Caco-2 (cell line): Measurements from ENCODE around the gene DOCK10. TPM values are rescaled to one million over a fixed set of nuclear protein-coding genes. Genes with fewer than 3 reads are reported as not detected.

Experiments
- BruUV-seq: library from RNA; stranded (reverse); fragments of 400-500 nt; replicated peaks from 2 replicates; lab custom pipeline; 2021; lab: Mats Ljungman, UMichigan
- CTCF ChIA-PET: fragments of 300-600 bp; sonication (Branson Sonifier 250); formaldehyde crosslinking; loops from one replicate; lab custom pipeline; 2022; ENCODE audit warnings: antibody characterized with exemption; lab: Charles Lee
- POLR2A ChIA-PET: fragments of 300-600 bp; sonication (Branson Sonifier 250); formaldehyde crosslinking; loops from one replicate; lab custom pipeline; 2022; ENCODE audit warnings: antibody characterized with exemption; lab: Charles Lee
- DNase-seq, 2 experiments: peaks; one replicate each; pipeline versions ENCODE4 v3.0.0 to v3.0.0-alpha.2; 2020 to 2022
- H3K27me3 ChIP-seq: replicated peaks from 2 replicates; pipeline ENCODE4 v1.6.0; 2011; ENCODE audit warnings: low read length; ENCODE audit not compliant: control insufficient read depth, insufficient read depth
- H3K36me3 ChIP-seq: 2 replicates; pipeline ENCODE4 v1.5.1; 2011; ENCODE audit warnings: low read length; ENCODE audit not compliant: control insufficient read depth, insufficient read depth
- H3K4me1 ChIP-seq: fragments of 250-450 bp; sonication (Bioruptor Pico); 2 replicates; pipeline ENCODE4 v1.5.1; 2020; ENCODE audit warnings: mild to moderate bottlenecking
- H3K4me3 ChIP-seq: 2 replicates; pipeline ENCODE4 v1.5.1; 2011; ENCODE audit warnings: low read depth, mild to moderate bottlenecking, control low read depth, low read length
- H3K9me3 ChIP-seq: fragments of 250-450 bp; sonication (Bioruptor Pico); 2 replicates; pipeline ENCODE4 v1.5.1; 2020; ENCODE audit warnings: mild to moderate bottlenecking, moderate library complexity
- H3K27ac Mint-ChIP-seq: one replicate; pipeline ENCODE4 v1.8.0; 2022; ENCODE audit warnings: mixed read lengths; ENCODE audit not compliant: unreplicated experiment
- H3K27me3 Mint-ChIP-seq: one replicate; pipeline ENCODE4 v1.8.0; 2022; ENCODE audit warnings: mixed read lengths; ENCODE audit not compliant: insufficient read depth, unreplicated experiment
- H3K36me3 Mint-ChIP-seq: one replicate; pipeline ENCODE4 v1.8.0; 2022; ENCODE audit warnings: mild to moderate bottlenecking, mixed read lengths; ENCODE audit not compliant: insufficient read depth, unreplicated experiment
- H3K4me1 Mint-ChIP-seq: one replicate; pipeline ENCODE4 v1.8.0; 2022; ENCODE audit warnings: low read depth, mixed read lengths; ENCODE audit not compliant: unreplicated experiment
- H3K4me3 Mint-ChIP-seq: one replicate; pipeline ENCODE4 v1.8.0; 2022; ENCODE audit warnings: mild to moderate bottlenecking, moderate library complexity, mixed read lengths; ENCODE audit not compliant: unreplicated experiment
- H3K9me3 Mint-ChIP-seq: one replicate; pipeline ENCODE4 v1.8.0; 2022; ENCODE audit warnings: mixed read lengths; ENCODE audit not compliant: unreplicated experiment
- intact Hi-C: fragments of 100-400 bp; cut with micrococcal nuclease; formaldehyde crosslinking; loops from one replicate; pipeline ENCODE4 v1.10.0; 2022; ENCODE audit not compliant: unreplicated experiment
- total RNA-seq: library from RNA; stranded (reverse); gene quantifications from 2 replicates; pipeline ENCODE4 v1.2.3, GENCODE V29; 2022
- TF ChIP-seq, protein P1 (sequence below), 2 experiments: fragments of 200-600 bp in 1 of 2; IDR thresholded peaks; 1 replicate in 1 of 2; 2 replicates in 1 of 2; pipeline versions ENCODE4 v1.5.1 to v1.8.0; 2011 to 2022; ENCODE audit warnings: antibody characterized with exemption in 1 of 2, control low read depth in 1 of 2, inconsistent platforms in 1 of 2, low read depth in 1 of 2, low read length in 1 of 2, mild to moderate bottlenecking in 1 of 2, moderate library complexity in 1 of 2; ENCODE audit not compliant: insufficient read depth in 1 of 2, severe bottlenecking in 1 of 2, unreplicated experiment in 1 of 2

Gene DOCK10
- total RNA-seq, 1 experiment from 2014 or later, result not detected

DNA sequence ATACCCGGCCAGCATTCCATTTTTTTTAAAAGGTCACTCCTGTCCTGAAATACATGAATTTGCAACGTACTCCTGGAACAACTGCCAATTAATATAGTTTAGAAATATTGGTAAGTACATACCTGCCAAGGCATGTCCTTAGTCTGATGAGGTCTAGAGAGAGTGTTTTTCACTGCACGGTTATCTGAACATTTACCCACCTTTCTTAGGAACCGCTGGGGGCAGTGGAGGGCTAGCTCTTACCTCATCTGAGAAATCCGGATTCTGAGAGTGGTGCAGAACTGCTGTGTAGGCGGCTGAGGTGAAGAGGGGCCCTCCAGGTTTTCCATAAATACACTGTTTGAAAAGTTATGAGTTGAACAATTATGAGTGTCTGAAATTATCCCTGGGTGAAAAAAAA, 193.0 kb downstream of the DOCK10 start:
- DNase-seq, result no peak
- no peak overlapping the region for H3K4me3 Mint-ChIP-seq
- H3K27me3 Mint-ChIP-seq, result peaks cover 3% of the 10 kb centered on the region
- BruUV-seq, result no TSS peak
- no peaks in the 10 kb centered on the region for H3K9me3 ChIP-seq
- CTCF ChIA-PET, result interaction anchor here (0.6 kb wide), 1 partner anchor 17 kb away, joined by 3 read pairs; no protein-coding TSS in a partner anchor
- no peaks in the 10 kb centered on the region for H3K36me3 ChIP-seq
- POLR2A ChIA-PET, result no interaction called here
- intact Hi-C loops, result no loop called here
- H3K27me3 ChIP-seq, result no peaks in the 10 kb centered on the region
- TF ChIP-seq, protein P1, sequence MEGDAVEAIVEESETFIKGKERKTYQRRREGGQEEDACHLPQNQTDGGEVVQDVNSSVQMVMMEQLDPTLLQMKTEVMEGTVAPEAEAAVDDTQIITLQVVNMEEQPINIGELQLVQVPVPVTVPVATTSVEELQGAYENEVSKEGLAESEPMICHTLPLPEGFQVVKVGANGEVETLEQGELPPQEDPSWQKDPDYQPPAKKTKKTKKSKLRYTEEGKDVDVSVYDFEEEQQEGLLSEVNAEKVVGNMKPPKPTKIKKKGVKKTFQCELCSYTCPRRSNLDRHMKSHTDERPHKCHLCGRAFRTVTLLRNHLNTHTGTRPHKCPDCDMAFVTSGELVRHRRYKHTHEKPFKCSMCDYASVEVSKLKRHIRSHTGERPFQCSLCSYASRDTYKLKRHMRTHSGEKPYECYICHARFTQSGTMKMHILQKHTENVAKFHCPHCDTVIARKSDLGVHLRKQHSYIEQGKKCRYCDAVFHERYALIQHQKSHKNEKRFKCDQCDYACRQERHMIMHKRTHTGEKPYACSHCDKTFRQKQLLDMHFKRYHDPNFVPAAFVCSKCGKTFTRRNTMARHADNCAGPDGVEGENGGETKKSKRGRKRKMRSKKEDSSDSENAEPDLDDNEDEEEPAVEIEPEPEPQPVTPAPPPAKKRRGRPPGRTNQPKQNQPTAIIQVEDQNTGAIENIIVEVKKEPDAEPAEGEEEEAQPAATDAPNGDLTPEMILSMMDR (IDR thresholded peaks at IDR 0.05; ENCODE audit: insufficient read depth in 1 of 2, low read depth in 1 of 2, low read length in 1 of 2, severe bottlenecking in 1 of 2, unreplicated experiment in 1 of 2), result no peak
- H3K4me3 ChIP-seq, result no peak overlapping the region
- H3K4me1 Mint-ChIP-seq, result no peaks in the 10 kb centered on the region
- no peaks in the 10 kb centered on the region for H3K9me3 Mint-ChIP-seq
- no peak overlapping the region for H3K27ac Mint-ChIP-seq
- no peaks in the 10 kb centered on the region for H3K36me3 Mint-ChIP-seq
- no peaks in the 10 kb centered on the region for H3K4me1 ChIP-seq

DNA sequence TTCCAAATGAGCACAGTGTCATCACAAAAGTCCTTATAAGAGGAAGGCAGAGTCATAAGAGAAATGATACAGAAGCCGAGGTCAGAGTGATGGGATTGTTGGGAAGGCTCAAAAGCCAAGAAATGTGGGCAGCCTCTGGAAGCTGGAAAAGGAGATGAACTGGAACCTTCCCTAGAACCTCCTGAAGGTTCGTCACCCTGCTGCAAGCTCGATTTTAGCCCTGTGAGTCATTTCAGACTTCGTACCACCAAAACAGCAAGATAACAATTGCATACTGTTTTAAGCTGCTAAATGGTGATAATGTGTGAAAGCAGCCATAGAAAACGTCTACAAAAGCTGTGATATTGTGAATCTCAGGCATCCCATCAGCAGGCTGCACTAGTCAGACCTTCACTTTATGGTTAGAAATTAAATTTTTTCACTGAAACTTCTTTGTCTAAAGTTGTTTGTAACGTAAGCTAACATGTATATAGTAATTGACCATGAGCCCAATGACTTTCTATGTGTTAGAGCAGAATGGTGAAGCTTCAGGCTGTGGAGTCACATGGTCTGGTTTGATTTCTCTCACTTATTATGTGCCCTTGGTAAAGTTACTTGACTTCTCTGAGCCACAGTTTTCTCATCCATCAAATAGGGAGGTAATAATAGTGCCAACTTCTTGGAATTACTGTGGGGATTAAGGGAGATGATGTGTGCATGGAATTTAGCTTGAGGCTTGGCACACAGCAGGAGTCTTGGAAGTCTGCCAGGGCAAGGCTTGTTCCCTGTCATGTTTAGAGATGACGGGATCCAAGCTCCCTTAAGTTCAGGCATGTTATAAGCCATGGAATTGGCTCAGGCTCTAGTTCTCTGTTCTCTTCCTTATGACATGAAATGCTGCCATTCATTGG, 194.1 kb downstream of the DOCK10 start:
- Mint-ChIP-seq H3K36me3 (no peaks in the 10 kb centered on the region), H3K27ac (no peak overlapping the region), H3K27me3 (peaks cover 3% of the 10 kb centered on the region), H3K9me3 (no peaks in the 10 kb centered on the region), H3K4me3 (no peak overlapping the region), H3K4me1 (no peaks in the 10 kb centered on the region)
- Histone ChIP-seq H3K36me3 (no peaks in the 10 kb centered on the region), H3K4me1 (no peaks in the 10 kb centered on the region), H3K9me3 (no peaks in the 10 kb centered on the region), H3K27me3 (no peaks in the 10 kb centered on the region), H3K4me3 (no peak overlapping the region)
- BruUV-seq, result no TSS peak
- CTCF ChIA-PET, result no interaction called here
- POLR2A ChIA-PET, result no interaction called here
- no peak for DNase-seq
- intact Hi-C loops, result no loop called here
- TF ChIP-seq, protein P1 (IDR thresholded peaks at IDR 0.05; ENCODE audit: insufficient read depth in 1 of 2, low read depth in 1 of 2, low read length in 1 of 2, severe bottlenecking in 1 of 2, unreplicated experiment in 1 of 2), result no peak

DNA sequence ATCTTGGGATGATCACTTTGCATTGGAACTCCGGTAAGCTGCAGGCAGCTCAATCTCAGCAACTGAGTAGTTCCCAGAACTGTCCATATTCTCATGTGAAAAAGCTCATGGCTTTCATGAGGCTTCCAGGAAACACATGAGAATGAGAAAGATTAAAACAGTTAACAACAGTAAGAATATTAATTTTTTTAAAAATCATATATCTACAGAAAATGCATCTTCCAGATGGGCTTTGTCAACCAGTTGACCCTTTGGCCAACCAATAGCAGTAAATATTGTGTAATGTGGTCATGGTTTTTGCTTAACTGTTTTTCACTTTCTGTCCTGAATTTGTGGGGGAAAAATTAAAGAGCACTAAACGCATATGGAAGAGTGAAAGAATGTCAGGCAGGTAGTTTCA, 194.9 kb downstream of the DOCK10 start:
- Histone ChIP-seq H3K4me3 (no peak overlapping the region), H3K9me3 (no peaks in the 10 kb centered on the region), H3K36me3 (no peaks in the 10 kb centered on the region), H3K4me1 (no peaks in the 10 kb centered on the region), H3K27me3 (no peaks in the 10 kb centered on the region)
- TF ChIP-seq, protein P1 (IDR thresholded peaks at IDR 0.05; ENCODE audit: insufficient read depth in 1 of 2, low read depth in 1 of 2, low read length in 1 of 2, severe bottlenecking in 1 of 2, unreplicated experiment in 1 of 2), result no peak
- intact Hi-C loops, result no loop called here
- no TSS peak for BruUV-seq
- ChIA-PET CTCF (no interaction called here), POLR2A (no interaction called here)
- Mint-ChIP-seq H3K27ac (no peak overlapping the region), H3K4me3 (no peak overlapping the region), H3K36me3 (no peaks in the 10 kb centered on the region), H3K4me1 (no peaks in the 10 kb centered on the region), H3K9me3 (no peaks in the 10 kb centered on the region), H3K27me3 (peaks cover 8% of the 10 kb centered on the region)
- no peak for DNase-seq
